ENCODE measurements around the gene FAXDC2. TPM values are rescaled to one million over a fixed set of nuclear protein-coding genes. Genes with fewer than 3 reads are reported as not detected.

The FAXDC2 gene
- total and polyA plus RNA-seq, 2 of the 13 experiments (the other 11 are each of a cell fraction or from before 2014, with no cell fraction given) = 4.7 to 58.8 TPM

DNA sequence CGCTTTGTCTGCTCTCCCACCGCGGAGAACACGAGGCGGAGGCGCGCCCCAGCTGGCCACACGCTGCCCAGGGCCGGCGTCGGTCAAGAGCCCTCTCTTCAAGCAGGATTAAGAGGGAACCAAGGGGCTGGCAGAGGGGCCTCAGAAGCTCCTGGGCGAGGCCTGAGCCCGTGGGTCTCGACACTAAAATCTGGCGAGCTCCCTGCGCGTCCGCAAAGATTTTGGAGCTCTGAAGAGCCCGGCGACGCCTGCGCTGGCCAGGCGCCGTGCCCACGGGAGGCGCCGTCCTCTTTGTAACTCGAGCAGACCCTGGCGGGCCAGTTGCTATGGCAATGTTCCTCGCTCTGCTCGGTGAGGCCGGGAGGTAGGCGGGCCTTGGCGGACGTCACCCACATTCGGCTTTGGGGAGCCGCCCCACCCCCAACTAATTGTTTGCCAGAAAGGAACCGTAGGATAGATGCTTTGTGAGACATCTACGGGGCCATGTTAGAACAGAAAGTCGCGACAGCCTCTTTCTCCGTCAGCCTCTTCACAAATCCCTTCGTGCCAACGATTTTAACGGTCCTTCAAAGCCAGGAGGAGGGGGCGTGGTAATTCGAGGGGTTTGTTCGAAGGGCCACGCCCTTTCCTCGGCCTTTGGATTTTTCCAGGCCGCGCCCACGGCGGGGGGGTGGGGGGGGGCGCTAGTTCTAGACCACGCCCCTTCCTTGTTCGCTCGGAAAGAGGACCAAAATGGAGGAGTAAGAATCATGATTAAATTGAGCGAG, 7.3 kb upstream of the FAXDC2 start (continued):
- TF ChIP-seq, protein P1, sequence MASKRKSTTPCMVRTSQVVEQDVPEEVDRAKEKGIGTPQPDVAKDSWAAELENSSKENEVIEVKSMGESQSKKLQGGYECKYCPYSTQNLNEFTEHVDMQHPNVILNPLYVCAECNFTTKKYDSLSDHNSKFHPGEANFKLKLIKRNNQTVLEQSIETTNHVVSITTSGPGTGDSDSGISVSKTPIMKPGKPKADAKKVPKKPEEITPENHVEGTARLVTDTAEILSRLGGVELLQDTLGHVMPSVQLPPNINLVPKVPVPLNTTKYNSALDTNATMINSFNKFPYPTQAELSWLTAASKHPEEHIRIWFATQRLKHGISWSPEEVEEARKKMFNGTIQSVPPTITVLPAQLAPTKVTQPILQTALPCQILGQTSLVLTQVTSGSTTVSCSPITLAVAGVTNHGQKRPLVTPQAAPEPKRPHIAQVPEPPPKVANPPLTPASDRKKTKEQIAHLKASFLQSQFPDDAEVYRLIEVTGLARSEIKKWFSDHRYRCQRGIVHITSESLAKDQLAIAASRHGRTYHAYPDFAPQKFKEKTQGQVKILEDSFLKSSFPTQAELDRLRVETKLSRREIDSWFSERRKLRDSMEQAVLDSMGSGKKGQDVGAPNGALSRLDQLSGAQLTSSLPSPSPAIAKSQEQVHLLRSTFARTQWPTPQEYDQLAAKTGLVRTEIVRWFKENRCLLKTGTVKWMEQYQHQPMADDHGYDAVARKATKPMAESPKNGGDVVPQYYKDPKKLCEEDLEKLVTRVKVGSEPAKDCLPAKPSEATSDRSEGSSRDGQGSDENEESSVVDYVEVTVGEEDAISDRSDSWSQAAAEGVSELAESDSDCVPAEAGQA (IDR thresholded peaks at IDR 0.05; ENCODE audit: low read depth) = no peak
- TF ChIP-seq, protein P1 (CRISPR knock-in tag; IDR thresholded peaks at IDR 0.05; ENCODE audit: borderline replicate concordance) = no peak
- peak; percentile 58; the same call in 1 of the 2 replicates for TF ChIP-seq ARID2 (CRISPR knock-in tag; IDR thresholded peaks at IDR 0.05; ENCODE audit: borderline replicate concordance)
- TF ChIP-seq NCOA1 (CRISPR knock-in tag; IDR thresholded peaks at IDR 0.05) = no peak; the same call in 1 of the 2 replicates
- no peak for TF ChIP-seq PBX3 (CRISPR knock-in tag; IDR thresholded peaks at IDR 0.05; ENCODE audit: borderline replicate concordance)
- TF ChIP-seq, protein P2, sequence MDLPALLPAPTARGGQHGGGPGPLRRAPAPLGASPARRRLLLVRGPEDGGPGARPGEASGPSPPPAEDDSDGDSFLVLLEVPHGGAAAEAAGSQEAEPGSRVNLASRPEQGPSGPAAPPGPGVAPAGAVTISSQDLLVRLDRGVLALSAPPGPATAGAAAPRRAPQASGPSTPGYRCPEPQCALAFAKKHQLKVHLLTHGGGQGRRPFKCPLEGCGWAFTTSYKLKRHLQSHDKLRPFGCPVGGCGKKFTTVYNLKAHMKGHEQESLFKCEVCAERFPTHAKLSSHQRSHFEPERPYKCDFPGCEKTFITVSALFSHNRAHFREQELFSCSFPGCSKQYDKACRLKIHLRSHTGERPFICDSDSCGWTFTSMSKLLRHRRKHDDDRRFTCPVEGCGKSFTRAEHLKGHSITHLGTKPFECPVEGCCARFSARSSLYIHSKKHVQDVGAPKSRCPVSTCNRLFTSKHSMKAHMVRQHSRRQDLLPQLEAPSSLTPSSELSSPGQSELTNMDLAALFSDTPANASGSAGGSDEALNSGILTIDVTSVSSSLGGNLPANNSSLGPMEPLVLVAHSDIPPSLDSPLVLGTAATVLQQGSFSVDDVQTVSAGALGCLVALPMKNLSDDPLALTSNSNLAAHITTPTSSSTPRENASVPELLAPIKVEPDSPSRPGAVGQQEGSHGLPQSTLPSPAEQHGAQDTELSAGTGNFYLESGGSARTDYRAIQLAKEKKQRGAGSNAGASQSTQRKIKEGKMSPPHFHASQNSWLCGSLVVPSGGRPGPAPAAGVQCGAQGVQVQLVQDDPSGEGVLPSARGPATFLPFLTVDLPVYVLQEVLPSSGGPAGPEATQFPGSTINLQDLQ (CRISPR knock-in tag; IDR thresholded peaks at IDR 0.05) = 0 out of 2 replicates have a peak, but pooled peaks have one; percentile 49
- no peak for TF ChIP-seq ETV6 (CRISPR knock-in tag; conservative IDR thresholded peaks at IDR 0.05)
- TF ChIP-seq POGZ (CRISPR knock-in tag; IDR thresholded peaks at IDR 0.05) = no peak
- TF ChIP-seq NRL (CRISPR knock-in tag; IDR thresholded peaks at IDR 0.05; ENCODE audit: borderline replicate concordance) = peak; percentile 72; the same call in 1 of the 2 replicates
- TF ChIP-seq HNRNPK (IDR thresholded peaks at IDR 0.05; ENCODE audit: low read depth, low read length, poor library complexity, severe bottlenecking) = peak; percentile 51
- no peak for TF ChIP-seq SRSF4 (IDR thresholded peaks at IDR 0.05; ENCODE audit: low read depth, low read length, poor library complexity, severe bottlenecking)
- no peak; the same call in 1 of the 2 replicates for TF ChIP-seq ZNF205 (CRISPR knock-in tag; IDR thresholded peaks at IDR 0.05)
- TF ChIP-seq CREB3 (CRISPR knock-in tag; IDR thresholded peaks at IDR 0.05) = no peak
- TF ChIP-seq TMF1 (CRISPR knock-in tag; IDR thresholded peaks at IDR 0.05; ENCODE audit: low read depth) = no peak
- TF ChIP-seq ZNF562 (CRISPR knock-in tag; IDR thresholded peaks at IDR 0.05; ENCODE audit: borderline replicate concordance) = no peak
- no peak; the same call in 1 of the 2 replicates for TF ChIP-seq CCDC6 (CRISPR knock-in tag; IDR thresholded peaks at IDR 0.05)
- TF ChIP-seq ZNF331 (CRISPR knock-in tag; IDR thresholded peaks at IDR 0.05) = 0 out of 2 replicates have a peak, but pooled peaks have one; percentile 43
- no peak for TF ChIP-seq ZNF468 (CRISPR knock-in tag; IDR thresholded peaks at IDR 0.05)

All from HepG2 (cell line).